KBM-7 (cell line): Measurements from ENCODE around the gene TBC1D2.

Experiments used
- DNase-seq: peaks from one replicate; pipeline ENCODE4 v3.0.0-alpha.2; 2015
- in situ Hi-C: fragments of 300-500 bp; cut with MboI; formaldehyde crosslinking; loops from 2 replicates; pipeline ENCODE4 v1.14.3; 2020; ENCODE audit warnings: low sequenced_read_pairs, low pct_unique_long_range_greater_than_20kb, mixed read lengths

Gene TBC1D2

GRCh38 chr9:98154678-98155077, 100.8 kb downstream of the TBC1D2 start:
- no peak for DNase-seq
- in situ Hi-C loops: no loop called here

- DNase-seq: no peak
- in situ Hi-C loops: no loop called here
These were observed 102.9 kb downstream of the TBC1D2 start for GRCh38 chr9:98152526-98152925.

GRCh38 chr9:98150721-98151120, 104.7 kb downstream of the TBC1D2 start:
- in situ Hi-C loops: no loop called here
- DNase-seq: no peak

- no peak for DNase-seq
- in situ Hi-C loops: no loop called here
These were observed 105.3 kb downstream of the TBC1D2 start for GRCh38 chr9:98150164-98150563.

- no peak for DNase-seq
- in situ Hi-C loops: no loop called here
These were observed 106.0 kb downstream of the TBC1D2 start for GRCh38 chr9:98149422-98149821.
